Stromal cell of bone marrow (primary cell): ENCODE results near the gene KRT3.

Experiments
- DNase-seq: peaks from one replicate; pipeline ENCODE4 v3.0.0-alpha.2; 2012; ENCODE audit warnings: low read depth

KRT3 gene

DNA sequence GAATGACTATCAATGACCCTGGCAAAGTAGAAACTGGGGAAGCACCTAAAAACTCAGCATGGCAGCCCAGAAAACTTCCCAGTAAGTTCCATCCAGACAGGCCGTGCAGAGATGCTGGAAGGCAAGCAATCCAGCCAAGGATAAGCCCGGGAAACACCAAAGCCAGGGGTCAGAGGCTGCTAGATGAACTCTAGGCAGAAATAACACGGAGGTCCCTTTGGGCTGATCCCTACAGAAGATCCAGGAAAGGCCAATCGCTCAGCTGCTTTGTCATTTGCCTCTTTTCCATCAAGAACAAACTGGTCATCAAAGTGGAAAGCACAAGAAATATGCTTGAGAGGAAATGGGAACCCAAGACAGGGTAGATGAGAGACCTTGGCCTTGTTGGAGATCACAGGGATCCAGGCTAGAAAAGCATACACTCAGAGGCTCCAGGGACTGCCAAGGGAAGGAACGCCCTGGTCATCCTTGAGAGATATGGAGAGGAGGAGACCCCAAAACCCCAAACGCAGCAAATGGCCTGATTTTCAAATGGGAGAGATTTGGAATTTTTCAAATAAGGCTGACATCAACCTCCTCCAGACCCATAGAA, 31.7 kb upstream of the KRT3 start:
- DNase-seq: no peak

DNA sequence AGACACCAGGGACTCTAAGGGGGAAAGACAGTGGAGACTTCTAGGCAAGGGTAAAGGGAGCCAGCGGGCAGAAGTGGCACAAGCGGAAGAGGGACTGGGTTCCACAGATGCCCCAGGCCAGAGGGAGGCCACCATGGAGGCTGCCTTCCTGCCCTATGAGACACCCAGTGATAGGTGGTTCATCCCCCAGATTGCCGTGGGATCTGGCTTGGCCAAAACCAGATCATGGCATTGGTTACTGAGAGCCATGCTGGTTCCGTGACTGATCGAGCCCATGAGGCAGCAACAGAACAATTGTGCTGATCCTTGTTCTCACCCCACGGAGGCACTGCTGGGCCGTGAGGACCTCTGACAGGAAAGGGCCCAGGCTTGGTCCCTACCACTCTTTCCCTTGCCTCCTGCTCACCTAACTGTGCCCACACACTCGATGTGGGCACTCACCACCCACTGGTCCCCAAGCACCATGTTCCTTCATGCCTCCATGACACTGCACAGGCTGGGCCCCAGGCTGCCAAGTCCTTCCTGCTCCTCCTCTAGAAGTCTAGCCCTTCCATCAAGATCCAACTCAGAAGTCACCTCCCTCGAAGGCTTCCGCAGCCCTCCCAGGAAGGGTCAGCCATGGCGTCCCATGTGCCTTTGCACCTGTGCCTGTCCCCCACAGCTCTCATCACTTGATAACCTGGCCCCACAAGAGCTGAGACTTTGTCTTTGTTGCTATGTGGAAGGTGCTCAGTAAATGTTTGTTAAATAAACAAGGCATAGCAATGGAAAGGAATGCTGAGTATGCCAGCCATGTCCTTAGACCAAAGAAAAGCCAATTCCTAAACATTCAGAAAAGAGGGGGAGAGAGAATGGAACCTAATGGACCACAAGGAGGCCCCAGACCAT, 30.9 kb upstream of the KRT3 start:
- no peak for DNase-seq

DNA sequence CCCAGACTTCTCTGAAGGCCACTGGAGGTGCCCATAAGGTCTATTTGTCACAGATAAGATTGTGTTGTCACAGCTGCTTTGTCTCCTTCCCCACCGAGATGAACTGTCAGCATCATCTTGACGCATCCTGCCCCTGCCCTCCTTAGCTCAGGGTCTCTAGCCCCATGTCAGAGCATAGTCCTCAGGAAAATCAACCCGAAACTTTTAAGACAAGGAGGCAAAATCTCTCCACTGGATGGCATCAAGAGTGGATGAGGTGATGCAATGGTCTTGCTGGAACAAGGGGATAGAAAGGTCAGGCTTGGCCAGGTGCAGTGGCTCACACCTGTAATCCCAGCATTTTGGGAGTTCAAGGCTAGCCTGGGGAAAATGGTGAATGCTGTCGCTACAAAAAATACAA, 30.0 kb upstream of the KRT3 start:
- DNase-seq: no peak

DNA sequence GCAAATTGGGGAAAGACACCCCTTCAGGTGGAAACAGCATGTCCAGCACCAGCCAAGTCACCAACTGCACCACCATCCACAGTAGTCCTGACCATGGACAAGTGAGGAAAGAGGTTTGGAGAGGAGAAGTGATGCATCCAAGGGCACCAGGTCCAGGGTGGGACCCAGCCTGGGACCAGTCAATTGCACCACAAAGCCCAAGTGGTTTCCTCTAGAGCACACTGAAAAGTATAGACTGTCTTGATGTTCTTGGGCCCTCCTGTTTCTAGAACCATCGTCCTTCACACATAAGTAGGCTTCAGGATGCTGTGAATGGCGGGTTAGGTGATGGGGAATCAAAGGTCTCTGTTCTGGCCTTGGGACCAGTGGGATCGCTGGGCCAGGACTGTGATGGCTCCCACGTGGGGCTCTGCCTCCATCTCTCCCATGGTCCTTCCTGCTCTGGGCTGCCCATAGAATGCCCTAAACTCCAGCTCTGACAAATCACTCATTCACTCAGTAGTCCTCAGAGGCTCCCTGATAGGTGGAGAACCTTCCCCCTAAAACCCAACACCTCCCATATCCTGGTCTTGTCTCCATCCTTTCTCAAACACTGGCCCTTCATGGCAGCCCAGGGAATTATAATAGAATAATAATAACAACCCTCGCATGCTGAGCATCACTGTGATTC, 29.0 kb upstream of the KRT3 start:
- DNase-seq: no peak

DNA sequence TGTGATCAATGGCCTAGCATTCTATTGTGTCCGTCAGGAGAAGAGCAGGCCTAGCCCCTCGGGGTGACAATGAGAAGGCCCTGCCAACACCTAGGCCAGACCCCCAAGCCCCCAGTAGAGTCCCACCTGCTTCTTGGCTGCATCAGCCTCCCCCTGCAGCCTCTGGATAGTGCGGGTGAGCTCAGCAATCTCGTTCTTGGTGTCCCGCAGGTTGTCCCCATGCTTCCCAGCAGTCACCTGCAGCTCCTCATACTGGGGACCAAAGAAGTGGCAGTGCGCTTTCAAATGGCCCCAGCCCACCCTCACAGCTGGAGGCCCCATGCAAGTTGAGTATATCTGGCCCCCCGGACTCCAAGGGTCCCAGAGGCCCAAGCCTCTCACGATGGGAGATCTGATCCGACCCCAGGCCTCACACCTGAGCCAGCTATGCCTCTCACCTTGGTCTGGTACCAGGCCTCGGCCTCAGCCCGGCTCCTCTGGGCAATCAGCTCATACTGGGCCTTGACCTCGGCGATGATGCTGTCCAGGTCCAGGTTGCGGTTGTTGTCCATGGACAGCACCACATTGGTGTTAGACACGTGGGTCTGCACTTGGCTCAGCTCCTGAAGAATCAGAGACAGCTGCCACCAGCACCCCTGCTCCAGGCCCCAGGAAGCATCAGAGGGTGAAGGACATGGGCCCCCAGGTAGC, 28.0 kb upstream of the KRT3 start:
- DNase-seq: no peak

DNA sequence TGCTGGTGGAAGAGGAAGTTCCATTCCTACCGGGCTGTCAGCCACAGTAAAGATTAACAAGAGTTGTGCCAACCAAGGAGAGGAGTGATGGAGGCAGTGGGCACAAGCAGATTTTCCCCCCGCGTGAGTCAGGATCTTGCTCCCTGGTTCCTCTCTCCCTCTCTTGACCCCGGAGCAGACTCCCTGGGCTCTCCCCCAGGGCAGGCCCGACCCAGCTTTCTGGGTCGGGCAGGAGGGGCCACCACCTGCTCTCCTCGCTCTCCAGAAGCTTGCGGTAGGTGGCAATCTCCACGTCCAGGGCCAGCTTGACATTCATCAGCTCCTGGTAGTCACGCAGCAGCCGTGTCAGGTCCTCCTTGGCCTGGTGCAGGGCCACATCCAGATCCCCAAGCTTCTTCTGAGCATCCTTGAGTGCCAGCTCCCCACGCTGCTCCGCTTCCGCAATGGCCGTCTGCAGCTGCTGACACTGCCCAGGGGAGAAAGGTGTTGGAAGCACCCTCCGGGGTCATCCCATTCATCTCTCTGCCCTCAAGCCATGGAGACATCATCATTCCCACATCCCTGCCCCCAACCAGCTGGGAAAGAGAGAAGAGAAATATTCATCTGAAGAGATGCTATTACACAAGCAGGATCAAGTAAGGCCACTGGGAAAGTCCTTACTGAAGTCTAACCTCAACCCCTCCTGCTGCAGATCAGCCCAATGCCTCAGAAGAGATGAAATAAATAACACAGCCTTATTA, 27.0 kb upstream of the KRT3 start:
- no peak for DNase-seq

DNA sequence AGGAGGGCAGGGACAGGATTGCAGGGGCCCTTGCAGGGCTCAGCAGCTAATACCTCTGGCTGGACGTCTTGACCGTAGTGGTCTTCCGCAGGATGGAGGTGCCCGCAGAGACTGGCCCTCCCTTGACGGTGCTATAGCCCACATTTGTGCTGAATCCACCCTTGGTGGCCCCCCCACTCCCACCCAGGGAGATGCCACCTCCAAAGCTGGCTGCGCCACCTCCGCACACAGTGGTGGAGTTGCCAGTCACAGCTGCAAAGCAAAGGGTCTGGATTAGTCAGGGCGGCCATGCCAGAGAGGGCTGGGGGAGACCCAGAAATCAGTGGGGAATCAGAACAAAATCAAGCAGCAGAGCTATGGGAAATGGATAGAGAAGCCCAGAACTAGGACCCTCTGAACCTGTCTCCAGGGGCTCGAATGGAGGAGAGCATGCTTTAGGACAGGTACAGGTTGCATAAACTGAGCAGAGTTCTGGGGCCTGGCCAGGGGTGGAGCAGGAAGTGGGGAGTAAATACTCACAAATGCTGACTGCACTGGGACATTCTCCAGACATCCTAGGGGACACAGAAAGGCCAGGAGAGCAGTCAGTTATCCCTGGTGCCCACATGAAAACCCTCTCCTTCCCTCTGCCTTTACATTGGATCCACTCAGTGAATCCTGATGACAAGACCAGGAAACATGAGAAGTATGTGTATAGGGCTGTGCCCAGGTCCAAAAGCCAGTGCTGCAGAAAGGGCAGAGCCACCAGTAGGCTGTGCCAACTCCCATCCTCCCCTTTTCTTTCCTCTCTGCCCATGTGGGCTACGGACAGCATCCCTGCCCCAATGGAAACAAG, 26.1 kb upstream of the KRT3 start:
- DNase-seq: no peak

DNA sequence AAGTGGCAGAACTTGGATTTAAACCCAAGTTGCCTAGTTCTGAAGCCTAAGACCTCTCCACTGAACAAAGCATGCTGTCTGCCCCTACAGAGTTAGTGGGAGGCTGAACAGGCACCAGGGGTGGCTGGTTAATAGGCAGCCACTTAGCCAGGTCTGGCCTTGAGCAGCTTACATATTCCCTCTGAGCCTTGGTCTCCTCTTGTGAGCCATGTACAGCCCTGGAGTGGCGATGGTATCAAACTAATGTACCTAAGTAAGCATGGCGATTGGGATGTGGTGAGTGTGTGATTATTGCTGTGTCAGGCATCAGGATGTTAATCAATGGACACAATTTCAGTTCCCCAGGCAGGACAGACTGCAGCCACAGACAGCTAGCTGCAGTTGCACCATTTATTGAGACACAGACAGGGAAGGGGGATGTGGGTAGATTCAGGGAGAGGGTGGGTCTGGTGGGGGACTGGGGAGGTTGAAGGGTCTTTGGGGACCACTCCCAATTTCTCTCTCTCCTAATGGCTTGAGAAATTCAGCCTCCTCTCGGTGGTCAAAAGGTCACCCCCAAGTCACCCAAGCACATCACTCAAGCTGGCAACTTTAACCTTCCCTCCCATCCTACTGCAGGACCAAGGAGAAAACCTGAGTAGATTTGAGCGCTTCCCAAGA, 25.3 kb upstream of the KRT3 start:
- DNase-seq: no peak

DNA sequence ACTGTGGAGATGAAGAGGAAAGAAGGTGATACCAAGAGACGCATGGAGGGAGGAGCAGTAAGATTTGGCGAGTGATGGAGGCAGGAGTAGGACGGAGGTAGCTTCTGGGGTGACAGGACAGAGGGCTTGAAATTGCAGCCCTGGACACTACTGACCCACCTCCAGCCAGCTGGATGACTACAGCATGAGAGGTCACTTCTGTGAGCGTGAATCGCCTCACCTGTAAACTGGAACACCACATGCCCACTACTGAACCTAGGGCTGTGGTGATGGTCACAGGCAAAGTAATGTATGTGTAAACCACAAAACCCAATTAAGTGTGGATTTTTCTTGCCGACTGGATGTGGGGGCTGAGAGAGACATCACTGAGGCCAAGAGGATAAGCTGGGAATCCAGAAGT, 24.6 kb upstream of the KRT3 start:
- no peak for DNase-seq

DNA sequence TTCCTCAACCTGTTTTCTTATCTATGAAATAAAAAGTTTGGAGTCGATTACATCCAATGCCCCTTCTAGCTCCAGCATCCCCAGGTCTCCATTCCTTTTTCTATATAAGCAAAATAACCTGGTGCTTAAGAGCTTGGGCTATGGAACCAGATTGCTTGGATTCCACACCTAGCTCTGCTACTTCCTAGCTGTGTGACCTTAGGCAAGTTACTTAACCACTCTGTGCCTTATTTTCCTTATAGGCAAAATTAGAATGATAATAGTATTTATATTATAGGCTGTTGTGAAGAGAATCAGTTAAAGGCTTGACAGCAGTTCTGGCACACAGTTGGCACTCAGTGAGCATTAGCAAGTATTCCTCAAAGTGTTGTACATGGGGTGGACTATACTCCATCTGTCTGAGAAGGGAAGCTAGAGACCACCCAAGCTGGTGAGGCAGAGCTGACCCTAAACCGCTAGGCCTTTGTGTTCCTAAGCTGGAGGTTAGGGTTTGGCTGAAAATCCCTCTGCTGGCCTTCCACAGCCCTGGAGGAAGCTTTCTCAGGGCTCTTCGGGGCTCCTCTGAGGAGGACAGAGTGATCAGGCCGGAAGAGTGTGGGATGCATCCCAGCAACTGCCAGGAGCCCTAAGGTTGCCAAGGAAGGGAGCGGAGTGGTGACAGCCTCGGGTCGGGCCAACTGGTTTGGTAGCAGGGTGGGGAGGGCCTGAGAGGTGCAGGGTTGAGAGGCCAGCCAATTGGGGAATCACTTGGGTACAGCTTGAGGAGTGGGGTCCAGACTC, 24.0 kb upstream of the KRT3 start:
- no peak for DNase-seq

DNA sequence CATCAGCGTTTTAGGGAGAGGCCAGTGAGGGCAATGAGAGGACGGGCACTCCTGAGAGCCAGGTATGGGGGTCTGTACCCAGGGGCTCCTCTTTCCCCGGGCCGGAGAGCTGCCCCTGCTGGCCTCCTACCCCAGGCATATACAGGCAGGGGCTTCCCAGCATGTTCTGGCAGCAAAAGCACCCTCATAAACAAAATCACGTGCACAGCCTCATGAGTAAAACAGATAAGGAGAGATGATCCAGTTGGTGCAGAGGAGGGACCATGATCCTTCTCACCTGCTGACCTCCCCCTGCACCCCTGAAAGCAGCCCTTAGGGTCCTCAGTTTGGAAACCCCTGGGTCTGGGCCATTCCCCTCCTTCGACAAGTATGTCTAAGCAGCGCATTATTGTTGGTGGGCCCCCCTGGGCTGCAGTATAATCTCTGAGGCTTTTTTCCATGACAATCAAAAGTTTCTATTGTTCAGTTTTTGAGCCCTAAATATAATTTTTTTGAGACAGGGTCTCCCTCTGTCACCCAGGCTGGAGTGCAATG, 23.0 kb upstream of the KRT3 start:
- no peak for DNase-seq

DNA sequence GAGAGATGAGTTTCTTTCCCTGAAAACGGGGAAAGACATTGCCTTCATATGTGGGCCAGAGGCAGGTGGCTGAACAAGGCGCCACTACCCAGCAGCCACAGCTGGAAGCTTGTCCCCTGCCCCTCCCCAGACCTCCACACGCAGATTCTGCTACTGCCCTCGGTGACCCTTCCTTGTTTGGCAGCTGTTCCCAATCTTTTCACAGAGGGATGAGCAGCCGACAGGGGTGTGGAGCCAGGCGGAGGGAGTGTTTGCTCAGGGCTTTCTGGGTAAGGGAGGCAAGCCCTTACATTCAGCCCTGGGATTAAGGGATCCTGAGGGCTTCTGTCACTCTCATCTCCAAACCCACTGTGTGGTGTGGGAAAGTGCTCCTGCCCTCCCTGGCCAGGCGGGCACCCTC, 22.5 kb upstream of the KRT3 start:
- DNase-seq: no peak

DNA sequence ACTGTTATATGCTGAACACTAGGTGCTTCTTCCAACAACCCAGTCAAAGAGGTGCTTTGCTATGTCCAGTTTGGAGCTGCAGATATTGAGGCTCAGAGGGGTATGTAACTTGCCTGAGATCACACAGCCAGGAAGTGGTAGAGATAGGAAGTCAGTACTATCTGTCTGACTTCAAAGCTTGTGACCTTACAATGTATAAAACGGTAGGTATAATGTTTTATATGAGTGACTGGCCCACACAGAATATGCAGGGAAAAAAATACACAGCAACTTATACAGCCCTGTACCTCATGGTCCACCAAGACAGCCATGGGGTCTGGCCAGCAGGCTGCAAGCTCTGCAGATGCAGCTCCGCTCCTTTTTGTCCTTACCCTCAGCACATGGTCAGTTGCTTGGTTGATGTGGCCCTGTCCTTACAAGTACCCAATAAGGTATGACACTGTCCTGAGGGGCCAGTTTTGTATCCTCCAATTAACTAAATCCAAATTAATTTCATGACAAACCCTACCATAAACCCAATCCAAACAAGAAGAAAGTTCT, 21.9 kb upstream of the KRT3 start:
- no peak for DNase-seq

DNA sequence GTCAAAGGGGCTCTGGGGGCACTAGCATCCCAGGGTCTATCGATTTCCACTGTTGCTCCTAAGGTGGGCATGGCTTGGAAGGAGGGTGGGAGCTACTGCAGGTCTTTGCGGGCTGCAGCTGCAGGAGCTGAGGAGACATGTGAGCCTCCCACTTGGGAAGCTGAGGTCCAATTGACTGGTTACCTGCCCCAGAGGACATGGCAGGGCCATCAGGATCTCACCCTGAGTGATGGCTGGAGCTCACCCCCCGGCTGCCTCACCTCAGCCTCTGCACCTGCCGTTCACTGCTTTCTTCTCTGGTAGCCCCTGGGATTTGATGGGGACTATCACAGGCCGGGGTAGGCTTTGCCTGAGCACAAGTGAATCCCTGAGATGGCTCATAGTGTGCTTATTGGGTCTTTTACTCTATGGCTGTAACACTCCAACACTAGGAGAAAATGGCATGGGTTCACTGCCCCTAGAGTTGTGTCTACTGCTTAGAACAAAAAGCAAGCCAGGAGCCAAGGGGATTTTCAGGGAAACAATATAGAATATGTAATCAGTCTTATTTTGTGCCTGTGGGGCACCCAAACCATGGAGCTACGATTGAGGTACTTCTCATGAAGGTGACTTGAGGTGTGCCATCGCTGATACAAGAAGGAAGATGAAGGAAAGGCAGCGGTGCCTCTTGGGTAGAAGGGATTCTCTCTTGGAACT, 21.2 kb upstream of the KRT3 start:
- no peak for DNase-seq

DNA sequence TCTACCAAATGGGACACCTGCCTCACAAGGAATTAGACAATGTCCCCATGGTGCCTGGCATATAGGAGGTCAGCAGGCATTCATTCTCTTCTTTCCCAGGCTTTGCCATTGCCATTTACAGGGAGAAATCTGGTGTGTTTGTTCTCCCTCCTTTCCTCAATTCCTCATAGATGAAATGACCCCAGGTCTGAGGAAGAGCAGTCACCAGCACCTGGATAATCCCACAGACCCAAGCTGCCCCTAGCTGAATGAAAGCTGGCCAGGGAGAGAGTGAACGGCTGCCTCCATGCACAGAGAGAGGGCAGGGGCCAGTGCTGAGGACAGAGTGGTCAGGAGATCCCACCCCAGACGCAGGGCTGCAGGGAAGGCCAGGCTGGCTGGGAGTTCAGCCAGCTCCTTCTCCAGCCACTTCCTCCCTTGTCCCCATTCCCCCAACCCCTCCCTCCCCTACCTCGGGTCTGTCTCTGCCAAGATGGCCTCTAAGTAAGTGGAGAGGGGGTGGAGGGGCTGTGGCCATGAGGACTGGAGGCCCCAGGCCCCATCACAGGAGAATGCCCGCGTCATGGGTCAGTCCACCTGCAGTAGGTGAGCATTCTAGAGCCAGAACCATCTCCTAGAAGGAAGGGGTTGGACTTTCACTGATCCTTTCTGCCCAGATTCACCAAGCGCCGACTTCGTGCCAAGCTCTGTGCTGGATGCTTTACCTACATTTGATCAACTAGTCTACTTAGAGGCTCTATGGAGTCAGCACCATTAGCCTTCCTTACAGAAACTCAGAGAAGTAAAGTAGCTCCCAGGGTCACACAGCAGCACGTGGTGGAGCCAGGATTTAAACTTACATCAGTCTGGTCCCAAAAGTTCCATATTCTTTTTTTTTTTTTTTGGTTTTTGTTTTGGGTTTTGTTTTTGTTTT, 20.0 kb upstream of the KRT3 start:
- DNase-seq: no peak

DNA sequence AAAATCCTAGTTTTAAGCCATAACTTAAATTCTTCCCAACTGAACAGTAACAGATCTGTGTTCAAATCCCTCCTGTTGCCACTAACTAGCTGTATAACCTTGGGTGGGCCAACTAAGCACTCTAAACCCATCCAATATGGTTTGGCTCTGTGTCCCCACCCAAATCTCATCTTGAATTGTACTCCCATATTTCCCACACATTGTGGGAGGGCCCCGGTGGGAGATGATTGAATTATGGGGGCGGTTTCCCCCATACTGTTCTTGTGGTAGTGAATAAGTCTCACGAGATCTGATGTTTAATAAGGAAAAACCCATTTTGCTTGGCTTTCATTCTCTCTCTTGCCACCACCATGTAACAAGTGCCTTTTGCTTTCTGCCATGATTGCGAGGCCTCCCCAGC, 19.2 kb upstream of the KRT3 start:
- no peak for DNase-seq

DNA sequence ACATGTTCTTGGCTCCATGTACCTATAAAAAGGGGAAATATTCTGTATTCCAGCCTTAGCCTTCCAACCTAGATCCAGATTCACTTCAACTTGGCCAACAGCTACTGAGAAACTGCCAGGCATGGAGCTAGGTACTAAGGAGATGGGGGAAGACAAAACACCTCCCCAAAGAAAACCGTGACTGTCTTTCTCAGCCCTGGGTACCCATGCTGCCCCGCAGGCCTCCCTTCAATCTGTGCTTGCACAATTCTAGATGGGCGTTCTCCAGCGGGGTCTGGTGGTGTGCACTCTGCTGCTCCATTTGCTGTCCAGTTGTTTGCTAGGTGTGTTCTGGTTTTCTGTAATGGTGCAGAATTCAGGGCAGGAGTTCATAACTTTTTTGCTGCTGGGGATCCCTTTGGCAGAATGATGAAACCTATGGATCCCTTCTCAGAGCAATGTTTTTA, 18.8 kb upstream of the KRT3 start:
- DNase-seq: no peak
